ENCODE results near the gene TENT4B.

TENT4B gene

GRCh38 chr16:50195276-50195675 is 42.2 kb downstream of the TENT4B start:
- no peak overlapping the region for H3K9ac ChIP-seq (ENCODE audit: low read depth in 1 of 2, low read length in 2 of 2)
- H3K27ac ChIP-seq (ENCODE audit: low read depth, low read length): no peak overlapping the region
- peaks cover 0 to 2% of the 10 kb centered on the region in 2 donors for H3K36me3 ChIP-seq (ENCODE audit: control insufficient read depth in 1 of 2, insufficient read depth in 2 of 2, low read length in 2 of 2)
- H3K27me3 ChIP-seq (ENCODE audit: control insufficient read depth in 1 of 2, insufficient read depth in 2 of 2, low read length in 2 of 2): no peaks in the 10 kb centered on the region
- H3K9me3 ChIP-seq (ENCODE audit: control insufficient read depth in 1 of 2, low read length in 2 of 2): no peaks in the 10 kb centered on the region
- H3K4me3 ChIP-seq (ENCODE audit: low read depth in 1 of 2, low read length in 2 of 2): peak overlapping the region in 1 of 2 donors; percentile 6
- H3K4me1 ChIP-seq (ENCODE audit: control insufficient read depth in 1 of 2, insufficient read depth in 2 of 2, low read length in 2 of 2): peaks cover 11 to 16% of the 10 kb centered on the region in 2 donors

DNA sequence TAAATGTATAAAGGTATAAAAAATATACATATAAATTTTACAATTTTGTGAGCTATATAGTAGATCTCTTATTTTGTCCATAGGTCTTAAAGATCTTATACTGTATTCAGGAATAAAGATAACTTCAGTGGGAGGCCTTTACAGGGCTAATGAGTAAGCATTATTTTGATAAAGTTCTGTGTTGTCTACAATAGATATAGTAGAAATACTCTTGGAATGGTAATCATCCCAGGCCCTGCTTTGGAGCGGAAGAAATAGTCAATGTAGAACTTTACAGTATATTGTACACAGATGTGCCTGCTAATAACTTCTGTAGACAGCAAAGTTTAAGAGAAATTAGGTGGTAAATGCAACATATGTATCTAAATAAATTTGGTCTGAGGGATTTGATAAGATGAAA is 42.6 kb downstream of the TENT4B start:
- Histone ChIP-seq H3K4me3 (ENCODE audit: low read depth in 1 of 2, low read length in 2 of 2) (no peak overlapping the region), H3K27ac (ENCODE audit: low read depth, low read length) (no peak overlapping the region), H3K36me3 (ENCODE audit: control insufficient read depth in 1 of 2, insufficient read depth in 2 of 2, low read length in 2 of 2) (peaks cover 0 to 2% of the 10 kb centered on the region in 2 donors), H3K27me3 (ENCODE audit: control insufficient read depth in 1 of 2, insufficient read depth in 2 of 2, low read length in 2 of 2) (no peaks in the 10 kb centered on the region), H3K9me3 (ENCODE audit: control insufficient read depth in 1 of 2, low read length in 2 of 2) (no peaks in the 10 kb centered on the region), H3K9ac (ENCODE audit: low read depth in 1 of 2, low read length in 2 of 2) (no peak overlapping the region), H3K4me1 (ENCODE audit: control insufficient read depth in 1 of 2, insufficient read depth in 2 of 2, low read length in 2 of 2) (peaks cover 11 to 16% of the 10 kb centered on the region in 2 donors)

DNA sequence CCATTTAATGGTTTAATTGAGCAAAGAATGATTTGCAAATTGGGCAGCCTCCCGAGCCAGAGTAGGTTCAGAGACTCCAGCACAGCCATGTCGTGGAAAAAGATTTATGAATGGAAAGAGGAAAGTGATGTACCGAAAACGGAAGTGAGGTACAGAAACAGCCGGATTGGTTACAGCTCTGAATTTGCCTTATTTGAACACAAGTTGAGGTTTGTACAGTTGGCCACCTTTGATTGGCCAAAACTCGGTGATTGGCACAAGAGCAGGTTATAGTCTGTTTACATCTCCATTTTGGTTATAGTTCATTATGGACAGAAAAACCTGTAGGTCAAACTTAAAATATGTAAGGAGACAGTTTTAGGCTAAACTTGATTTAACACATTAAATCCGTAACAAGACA is 44.5 kb downstream of the TENT4B start:
- peaks cover 14 to 19% of the 10 kb centered on the region in 2 donors for H3K4me1 ChIP-seq (ENCODE audit: control insufficient read depth in 1 of 2, insufficient read depth in 2 of 2, low read length in 2 of 2)
- no peak overlapping the region for H3K27ac ChIP-seq (ENCODE audit: low read depth, low read length)
- no peaks in the 10 kb centered on the region for H3K27me3 ChIP-seq (ENCODE audit: control insufficient read depth in 1 of 2, insufficient read depth in 2 of 2, low read length in 2 of 2)
- H3K9me3 ChIP-seq (ENCODE audit: control insufficient read depth in 1 of 2, low read length in 2 of 2): no peaks in the 10 kb centered on the region
- H3K36me3 ChIP-seq (ENCODE audit: control insufficient read depth in 1 of 2, insufficient read depth in 2 of 2, low read length in 2 of 2): peaks cover 0 to 2% of the 10 kb centered on the region in 2 donors
- H3K4me3 ChIP-seq (ENCODE audit: low read depth in 1 of 2, low read length in 2 of 2): no peak overlapping the region
- no peak overlapping the region for H3K9ac ChIP-seq (ENCODE audit: low read depth in 1 of 2, low read length in 2 of 2)

- Histone ChIP-seq H3K36me3 (ENCODE audit: control insufficient read depth in 1 of 2, insufficient read depth in 2 of 2, low read length in 2 of 2) (peaks cover 0 to 2% of the 10 kb centered on the region in 2 donors), H3K4me1 (ENCODE audit: control insufficient read depth in 1 of 2, insufficient read depth in 2 of 2, low read length in 2 of 2) (peaks cover 27 to 31% of the 10 kb centered on the region in 2 donors), H3K9ac (ENCODE audit: low read depth in 1 of 2, low read length in 2 of 2) (no peak overlapping the region), H3K4me3 (ENCODE audit: low read depth in 1 of 2, low read length in 2 of 2) (no peak overlapping the region), H3K27ac (ENCODE audit: low read depth, low read length) (no peak overlapping the region), H3K9me3 (ENCODE audit: control insufficient read depth in 1 of 2, low read length in 2 of 2) (no peaks in the 10 kb centered on the region), H3K27me3 (ENCODE audit: control insufficient read depth in 1 of 2, insufficient read depth in 2 of 2, low read length in 2 of 2) (no peaks in the 10 kb centered on the region)
These were observed 45.8 kb downstream of the TENT4B start for GRCh38 chr16:50198802-50199403.

DNA sequence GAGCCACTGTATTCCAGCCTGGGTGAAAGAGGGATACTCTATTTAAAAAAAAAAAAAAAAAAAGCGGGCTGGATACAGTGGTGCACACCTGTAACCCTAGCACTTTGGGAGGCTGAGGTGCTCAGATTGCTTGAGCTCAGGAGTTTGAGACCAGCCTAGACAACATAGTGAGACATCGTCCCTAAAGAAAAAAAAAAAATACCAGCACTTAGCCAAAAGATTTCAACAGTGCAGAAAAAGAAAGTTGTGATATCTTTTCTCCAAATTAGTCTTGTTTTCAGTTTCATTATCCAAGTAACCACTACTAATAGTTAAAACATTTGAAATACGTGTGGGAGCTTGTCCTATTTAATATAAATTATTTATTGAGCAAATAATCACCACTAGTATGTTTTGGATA is 48.7 kb downstream of the TENT4B start:
- Histone ChIP-seq H3K9me3 (ENCODE audit: control insufficient read depth in 1 of 2, low read length in 2 of 2) (no peaks in the 10 kb centered on the region), H3K4me3 (ENCODE audit: low read depth in 1 of 2, low read length in 2 of 2) (no peak overlapping the region), H3K9ac (ENCODE audit: low read depth in 1 of 2, low read length in 2 of 2) (no peak overlapping the region), H3K4me1 (ENCODE audit: control insufficient read depth in 1 of 2, insufficient read depth in 2 of 2, low read length in 2 of 2) (peaks cover 22 to 26% of the 10 kb centered on the region in 2 donors), H3K27ac (ENCODE audit: low read depth, low read length) (no peak overlapping the region), H3K27me3 (ENCODE audit: control insufficient read depth in 1 of 2, insufficient read depth in 2 of 2, low read length in 2 of 2) (no peaks in the 10 kb centered on the region), H3K36me3 (ENCODE audit: control insufficient read depth in 1 of 2, insufficient read depth in 2 of 2, low read length in 2 of 2) (peaks cover 0 to under 1% of the 10 kb centered on the region in 2 donors)

DNA sequence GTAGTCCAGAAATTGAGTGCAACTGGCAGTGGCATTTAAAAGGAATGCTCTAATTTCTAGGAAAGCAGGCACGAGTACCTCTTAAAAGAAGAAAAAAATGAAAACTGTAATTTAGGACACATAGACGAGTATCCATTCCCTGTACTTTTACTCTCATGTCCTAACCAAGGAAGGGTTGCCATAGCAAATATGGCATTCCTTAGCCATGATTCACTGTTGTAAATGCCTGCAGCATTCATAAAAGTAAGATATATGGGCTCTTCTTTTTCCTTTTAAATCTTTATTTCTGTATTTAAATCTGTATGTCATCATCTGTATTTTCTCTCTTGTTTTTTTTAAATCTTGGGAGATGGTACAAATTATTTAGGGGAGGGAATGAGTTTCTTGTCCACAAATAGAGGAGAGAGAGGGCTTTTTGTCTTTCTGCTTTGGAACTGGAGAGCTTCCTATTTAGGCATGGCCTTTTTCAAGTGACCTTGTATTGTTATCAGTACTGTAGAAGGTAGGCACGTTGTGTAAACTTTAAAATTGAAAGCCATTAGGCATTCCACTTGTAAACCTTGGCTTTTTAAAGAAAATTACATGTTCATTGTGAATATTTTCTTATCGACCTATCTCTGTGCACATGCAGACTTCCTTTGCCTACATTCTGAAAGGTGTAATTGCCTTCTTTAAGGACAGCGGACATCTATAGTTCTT is 50.0 kb downstream of the TENT4B start:
- Histone ChIP-seq H3K27me3 (ENCODE audit: control insufficient read depth in 1 of 2, insufficient read depth in 2 of 2, low read length in 2 of 2) (no peaks in the 10 kb centered on the region), H3K4me3 (ENCODE audit: low read depth in 1 of 2, low read length in 2 of 2) (no peak overlapping the region), H3K4me1 (ENCODE audit: control insufficient read depth in 1 of 2, insufficient read depth in 2 of 2, low read length in 2 of 2) (peaks cover 28 to 29% of the 10 kb centered on the region in 2 donors), H3K36me3 (ENCODE audit: control insufficient read depth in 1 of 2, insufficient read depth in 2 of 2, low read length in 2 of 2) (no peaks in the 10 kb centered on the region), H3K9ac (ENCODE audit: low read depth in 1 of 2, low read length in 2 of 2) (no peak overlapping the region), H3K9me3 (ENCODE audit: control insufficient read depth in 1 of 2, low read length in 2 of 2) (no peaks in the 10 kb centered on the region), H3K27ac (ENCODE audit: low read depth, low read length) (no peak overlapping the region)

DNA sequence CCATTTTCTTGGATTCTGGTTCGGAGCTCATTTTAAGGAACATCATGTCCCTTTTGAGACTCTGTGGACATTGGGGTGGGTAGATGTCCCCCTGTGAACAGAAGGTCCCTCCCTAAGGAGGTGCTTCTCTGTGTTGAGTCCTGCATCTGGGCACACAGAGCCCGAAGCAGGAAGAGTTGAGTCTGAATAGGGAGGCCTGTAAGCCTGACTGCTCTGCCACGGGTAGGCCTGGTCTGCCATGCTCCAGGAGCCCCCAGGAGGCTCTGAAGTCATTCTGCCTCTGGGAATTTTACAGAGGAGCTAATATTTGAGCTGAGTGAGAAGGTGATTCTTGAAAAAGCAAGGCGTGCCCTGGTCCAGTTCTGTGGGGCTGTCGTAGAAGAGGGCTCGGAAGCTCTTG is 50.6 kb downstream of the TENT4B start:
- Histone ChIP-seq H3K36me3 (ENCODE audit: control insufficient read depth in 1 of 2, insufficient read depth in 2 of 2, low read length in 2 of 2) (no peaks in the 10 kb centered on the region), H3K9me3 (ENCODE audit: control insufficient read depth in 1 of 2, low read length in 2 of 2) (no peaks in the 10 kb centered on the region), H3K4me1 (ENCODE audit: control insufficient read depth in 1 of 2, insufficient read depth in 2 of 2, low read length in 2 of 2) (peaks cover 32 to 34% of the 10 kb centered on the region in 2 donors), H3K4me3 (ENCODE audit: low read depth in 1 of 2, low read length in 2 of 2) (no peak overlapping the region), H3K9ac (ENCODE audit: low read depth in 1 of 2, low read length in 2 of 2) (no peak overlapping the region), H3K27ac (ENCODE audit: low read depth, low read length) (no peak overlapping the region), H3K27me3 (ENCODE audit: control insufficient read depth in 1 of 2, insufficient read depth in 2 of 2, low read length in 2 of 2) (no peaks in the 10 kb centered on the region)

GRCh38 chr16:50204453-50205108 is 51.5 kb downstream of the TENT4B start:
- H3K27ac ChIP-seq (ENCODE audit: low read depth, low read length): no peak overlapping the region
- H3K9me3 ChIP-seq (ENCODE audit: control insufficient read depth in 1 of 2, low read length in 2 of 2): no peaks in the 10 kb centered on the region
- no peak overlapping the region for H3K4me3 ChIP-seq (ENCODE audit: low read depth in 1 of 2, low read length in 2 of 2)
- H3K27me3 ChIP-seq (ENCODE audit: control insufficient read depth in 1 of 2, insufficient read depth in 2 of 2, low read length in 2 of 2): no peaks in the 10 kb centered on the region
- no peaks in the 10 kb centered on the region for H3K36me3 ChIP-seq (ENCODE audit: control insufficient read depth in 1 of 2, insufficient read depth in 2 of 2, low read length in 2 of 2)
- H3K9ac ChIP-seq (ENCODE audit: low read depth in 1 of 2, low read length in 2 of 2): no peak overlapping the region
- peaks cover 38 to 40% of the 10 kb centered on the region in 2 donors for H3K4me1 ChIP-seq (ENCODE audit: control insufficient read depth in 1 of 2, insufficient read depth in 2 of 2, low read length in 2 of 2)

- no peak overlapping the region for H3K9ac ChIP-seq (ENCODE audit: low read depth in 1 of 2, low read length in 2 of 2)
- no peaks in the 10 kb centered on the region for H3K9me3 ChIP-seq (ENCODE audit: control insufficient read depth in 1 of 2, low read length in 2 of 2)
- H3K27me3 ChIP-seq (ENCODE audit: control insufficient read depth in 1 of 2, insufficient read depth in 2 of 2, low read length in 2 of 2): no peaks in the 10 kb centered on the region
- H3K4me3 ChIP-seq (ENCODE audit: low read depth in 1 of 2, low read length in 2 of 2): no peak overlapping the region
- no peak overlapping the region for H3K27ac ChIP-seq (ENCODE audit: low read depth, low read length)
- H3K4me1 ChIP-seq (ENCODE audit: control insufficient read depth in 1 of 2, insufficient read depth in 2 of 2, low read length in 2 of 2): peaks cover 47 to 48% of the 10 kb centered on the region in 2 donors
- peaks cover 3 to 14% of the 10 kb centered on the region in 2 donors for H3K36me3 ChIP-seq (ENCODE audit: control insufficient read depth in 1 of 2, insufficient read depth in 2 of 2, low read length in 2 of 2)
These were observed 54.5 kb downstream of the TENT4B start for GRCh38 chr16:50207652-50208051.

DNA sequence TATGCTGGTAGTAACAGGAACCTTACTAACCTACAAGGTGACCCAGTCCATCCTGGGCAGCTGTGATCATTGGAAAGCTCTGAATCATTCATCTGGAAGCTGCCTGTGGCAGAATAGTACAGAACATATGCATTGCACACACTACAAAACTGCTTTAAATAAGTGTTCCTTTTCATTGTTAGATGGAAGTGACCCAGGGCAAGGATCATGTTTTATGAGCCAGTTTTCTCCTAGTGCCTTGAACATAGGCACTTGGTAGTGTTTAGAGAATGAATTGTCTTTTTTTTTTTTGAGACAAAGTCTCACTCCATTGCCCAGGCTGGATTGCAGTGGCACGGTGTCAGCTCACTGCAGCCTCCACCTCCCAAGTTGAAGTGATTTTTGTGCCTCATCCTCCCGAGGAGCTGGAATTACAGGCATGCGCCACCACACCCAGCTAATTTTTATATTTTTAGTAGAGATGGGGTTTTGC is 55.4 kb downstream of the TENT4B start:
- H3K4me1 ChIP-seq (ENCODE audit: control insufficient read depth in 1 of 2, insufficient read depth in 2 of 2, low read length in 2 of 2): peaks cover 39 to 40% of the 10 kb centered on the region in 2 donors
- H3K9me3 ChIP-seq (ENCODE audit: control insufficient read depth in 1 of 2, low read length in 2 of 2): no peaks in the 10 kb centered on the region
- H3K27me3 ChIP-seq (ENCODE audit: control insufficient read depth in 1 of 2, insufficient read depth in 2 of 2, low read length in 2 of 2): no peaks in the 10 kb centered on the region
- H3K36me3 ChIP-seq (ENCODE audit: control insufficient read depth in 1 of 2, insufficient read depth in 2 of 2, low read length in 2 of 2): peaks cover 3 to 18% of the 10 kb centered on the region in 2 donors
- no peak overlapping the region for H3K4me3 ChIP-seq (ENCODE audit: low read depth in 1 of 2, low read length in 2 of 2)
- peak overlapping the region in 1 of 2 donors; percentile 7 for H3K9ac ChIP-seq (ENCODE audit: low read depth in 1 of 2, low read length in 2 of 2)
- H3K27ac ChIP-seq (ENCODE audit: low read depth, low read length): no peak overlapping the region

All from duodenal mucosa (tissue), 2 donors.